H9 (cell line): ENCODE data around the gene MARCHF3. TPM values are rescaled to one million over a fixed set of nuclear protein-coding genes. Genes with fewer than 3 reads are reported as not detected.
A peak's percentile ranks its signal among the peaks of the same experiment; 100 is the strongest.

ENCODE experiments used
- DNase-seq: peaks from one replicate; pipeline ENCODE4 v3.0.0-alpha.2; 2017
- H2AFZ ChIP-seq: one replicate; pipeline ENCODE4 v1.6.1; 2013; ENCODE audit warnings: mild to moderate bottlenecking, low read length, control low read depth, moderate library complexity
- H2AK5ac ChIP-seq: 2 replicates; pipeline ENCODE4 v1.6.1; 2013; ENCODE audit warnings: low read length, control low read depth, mixed read lengths; ENCODE audit not compliant: insufficient read length
- H2BK120ac ChIP-seq: one replicate; pipeline ENCODE4 v1.6.1; 2013; ENCODE audit warnings: low read depth, mild to moderate bottlenecking, low read length, control low read depth, inconsistent platforms; ENCODE audit not compliant: poor library complexity, severe bottlenecking
- H2BK12ac ChIP-seq: 2 replicates; pipeline ENCODE4 v1.6.1; 2013; ENCODE audit warnings: low read length, control low read depth, mixed read lengths, low read depth; ENCODE audit not compliant: insufficient read length
- H2BK15ac ChIP-seq: 2 replicates; pipeline ENCODE4 v1.6.1; 2013; ENCODE audit warnings: low read depth, low read length, control low read depth
- H2BK20ac ChIP-seq: one replicate; pipeline ENCODE4 v1.6.1; 2013; ENCODE audit warnings: low read depth, mild to moderate bottlenecking, low read length, control low read depth, inconsistent platforms; ENCODE audit not compliant: poor library complexity, severe bottlenecking
- H2BK5ac ChIP-seq: 2 replicates; pipeline ENCODE4 v1.6.1; 2013; ENCODE audit warnings: low read length, control low read depth, mixed read lengths; ENCODE audit not compliant: insufficient read length
- H3K14ac ChIP-seq: 2 replicates; pipeline ENCODE4 v1.6.1; 2013; ENCODE audit warnings: low read length, control low read depth; ENCODE audit not compliant: insufficient read depth
- H3K18ac ChIP-seq: 2 replicates; pipeline ENCODE4 v1.6.1; 2013; ENCODE audit warnings: low read depth, mild to moderate bottlenecking, mixed read lengths, low read length, control low read depth; ENCODE audit not compliant: insufficient read length
- H3K23ac ChIP-seq: 2 replicates; pipeline ENCODE4 v1.6.1; 2013; ENCODE audit warnings: low read length, control low read depth, mixed read lengths, low read depth; ENCODE audit not compliant: insufficient read length
- H3K23me2 ChIP-seq: 2 replicates; pipeline ENCODE4 v1.6.1; 2013; ENCODE audit warnings: low read depth, mild to moderate bottlenecking, mixed read lengths, low read length, control low read depth; ENCODE audit not compliant: insufficient read length, poor library complexity, severe bottlenecking
- H3K27ac ChIP-seq: 2 replicates; pipeline ENCODE4 v1.5.1; 2013; ENCODE audit warnings: low read length, control low read depth, mixed read lengths, low read depth; ENCODE audit not compliant: insufficient read length
- H3K27me3 ChIP-seq: 2 replicates; pipeline ENCODE4 v1.6.1; 2013; ENCODE audit warnings: low read length, control low read depth, inconsistent platforms; ENCODE audit not compliant: insufficient read depth
- H3K4ac ChIP-seq: 2 replicates; pipeline ENCODE4 v1.6.1; 2013; ENCODE audit warnings: low read depth, mild to moderate bottlenecking, control low read depth, inconsistent platforms, low read length, moderate library complexity
- H3K4me1 ChIP-seq: 2 replicates; pipeline ENCODE4 v1.6.1; 2013; ENCODE audit warnings: low read length, control low read depth, inconsistent platforms; ENCODE audit not compliant: insufficient read depth
- H3K4me2 ChIP-seq: 2 replicates; pipeline ENCODE4 v1.6.1; 2013; ENCODE audit warnings: low read length, control low read depth, mixed read lengths; ENCODE audit not compliant: insufficient read length, insufficient read depth
- H3K56ac ChIP-seq: 2 replicates; pipeline ENCODE4 v1.6.1; 2013; ENCODE audit warnings: low read depth, mild to moderate bottlenecking, mixed read lengths, low read length, control low read depth; ENCODE audit not compliant: insufficient read length
- H3K79me1 ChIP-seq: 2 replicates; pipeline ENCODE4 v1.6.1; 2013; ENCODE audit warnings: low read depth, mild to moderate bottlenecking, moderate library complexity, low read length, control low read depth, inconsistent platforms; ENCODE audit not compliant: insufficient read depth, poor library complexity, severe bottlenecking
- H3K79me2 ChIP-seq: 2 replicates; pipeline ENCODE4 v1.6.1; 2013; ENCODE audit warnings: low read length, control low read depth, inconsistent platforms; ENCODE audit not compliant: insufficient read depth
- H3K9ac ChIP-seq: 2 replicates; pipeline ENCODE4 v1.6.1; 2013; ENCODE audit warnings: low read length, control low read depth, mixed read lengths; ENCODE audit not compliant: insufficient read length; ENCODE audit errors: extremely low read depth
- H3K9me3 ChIP-seq: one replicate; pipeline ENCODE4 v1.6.1; 2013; ENCODE audit warnings: low read depth, low read length, inconsistent platforms; ENCODE audit not compliant: control insufficient read depth
- H3T11ph ChIP-seq: one replicate; pipeline ENCODE4 v1.6.1; 2013; ENCODE audit warnings: mild to moderate bottlenecking, low read length, control low read depth, inconsistent platforms
- H4K20me1 ChIP-seq: one replicate; pipeline ENCODE4 v1.6.1; 2013; ENCODE audit not compliant: control insufficient read depth, insufficient read length, insufficient read depth
- H4K5ac ChIP-seq: 2 replicates; pipeline ENCODE4 v1.6.1; 2013; ENCODE audit warnings: low read depth, mild to moderate bottlenecking, mixed read lengths, low read length, control low read depth; ENCODE audit not compliant: insufficient read length
- H4K8ac ChIP-seq: replicated peaks from 2 replicates; pipeline ENCODE4 v1.6.1; 2013; ENCODE audit warnings: low read length, control low read depth, mixed read lengths, low read depth; ENCODE audit not compliant: insufficient read length
- H4K91ac ChIP-seq: 2 replicates; pipeline ENCODE4 v1.6.1; 2013; ENCODE audit warnings: low read depth, mild to moderate bottlenecking, moderate library complexity, mixed read lengths, low read length, control low read depth; ENCODE audit not compliant: insufficient read length
- H3K27ac Mint-ChIP-seq, 3 experiments: 2 replicates in 2 of 3; 3 replicates in 1 of 3; pipeline ENCODE4 v1.8.0; 2020 to 2021; ENCODE audit warnings: mixed read lengths in 3 of 3, mild to moderate bottlenecking in 1 of 3, moderate library complexity in 1 of 3
- H3K27me3 Mint-ChIP-seq: 2 replicates; pipeline ENCODE4 v1.8.0; 2021; ENCODE audit warnings: low read depth, mild to moderate bottlenecking, moderate library complexity, mixed read lengths
- H3K36me3 Mint-ChIP-seq, 3 experiments: 2 replicates in 2 of 3; 3 replicates in 1 of 3; pipeline ENCODE4 v1.8.0; 2020 to 2021; ENCODE audit warnings: low read depth in 3 of 3, mixed read lengths in 3 of 3; ENCODE audit not compliant: insufficient read depth in 1 of 3
- H3K4me1 Mint-ChIP-seq, 2 experiments: 2 replicates each; pipeline ENCODE4 v1.8.0; 2020; ENCODE audit warnings: mixed read lengths in 2 of 2
- H3K4me3 Mint-ChIP-seq, 2 experiments: 2 replicates in 1 of 2; 3 replicates in 1 of 2; pipeline ENCODE4 v1.8.0; 2020 to 2021; ENCODE audit warnings: mild to moderate bottlenecking in 2 of 2, mixed read lengths in 2 of 2, moderate library complexity in 1 of 2
- H3K9me3 Mint-ChIP-seq, 2 experiments: 2 replicates in 1 of 2; 3 replicates in 1 of 2; pipeline ENCODE4 v1.8.0; 2020; ENCODE audit warnings: mild to moderate bottlenecking in 2 of 2, mixed read lengths in 2 of 2, moderate library complexity in 1 of 2
- WGBS: extraction: QIAGEN DNeasy Blood & Tissue Kit; methylation state at CpG from one replicate; pipeline ENCODE4 v1.1.7; 2013; ENCODE audit warnings: missing lambda C conversion rate, low lambda C conversion rate, mixed read lengths; ENCODE audit not compliant: insufficient read length; ENCODE audit errors: extremely low coverage; 5-methylcytosine and 5-hydroxymethylcytosine counted together
- total RNA-seq: library from RNA; stranded (reverse); gene quantifications from 2 replicates; pipeline ENCODE4 v1.2.1, GENCODE V29; 2021
- TF ChIP-seq, protein P1 (sequence below): fragments of 200-600 bp; sonication (generic); conservative IDR thresholded peaks from 3 replicates; pipeline ENCODE4 v1.8.0; 2021; ENCODE audit warnings: antibody characterized with exemption, mild to moderate bottlenecking

MARCHF3 gene
- total RNA-seq, 1 experiment from 2014 or later: 17.7 TPM

DNA sequence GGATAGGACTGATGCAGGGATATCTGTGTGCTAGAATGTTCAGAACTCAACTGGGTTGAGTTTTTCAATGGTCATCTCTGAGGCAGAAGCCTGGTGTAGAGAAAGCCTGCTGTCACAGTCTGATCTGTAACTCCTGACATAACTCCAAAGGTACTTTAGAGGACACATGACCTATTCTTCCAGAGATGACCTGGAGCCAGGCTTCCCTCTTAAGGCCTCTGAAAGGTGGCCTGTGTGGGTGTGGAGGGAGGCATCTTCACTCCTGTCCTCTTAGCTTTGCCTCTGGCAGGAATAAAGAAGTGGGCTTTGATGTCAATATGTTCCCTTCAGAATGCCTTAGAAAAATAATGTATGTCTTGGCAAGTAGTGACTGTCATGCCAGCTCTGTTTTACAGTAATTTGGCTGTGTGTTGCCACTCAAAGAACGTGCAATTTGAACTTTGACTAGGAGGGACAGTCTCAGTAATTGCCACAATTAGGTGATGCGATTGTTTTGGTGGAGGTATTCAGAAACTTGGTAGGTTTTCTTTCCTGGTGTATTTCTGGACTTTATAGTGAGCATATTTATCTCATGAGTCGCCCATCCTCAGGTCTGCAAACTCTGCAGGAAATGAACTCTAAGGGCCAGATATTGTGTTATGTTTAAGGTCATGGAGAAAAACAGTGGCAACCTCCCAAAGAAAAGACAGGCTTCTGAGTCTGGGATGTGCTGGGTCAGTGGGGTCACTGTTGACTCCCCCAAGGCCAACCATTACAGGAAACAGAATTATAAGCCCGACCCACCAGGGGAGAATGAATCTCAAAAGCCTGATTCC is 46.2 kb upstream of the MARCHF3 start:
- Histone ChIP-seq H2BK120ac (no peak overlapping the region), H4K8ac (no peak overlapping the region), H3K23ac (no peak overlapping the region), H2BK5ac (no peak overlapping the region), H3K14ac (no peak overlapping the region), H2BK12ac (no peak overlapping the region), H3K79me2 (no peaks in the 10 kb centered on the region), H3K4me2 (no peak overlapping the region), H3K9me3 (no peaks in the 10 kb centered on the region), H2AK5ac (no peak overlapping the region), H3K27ac (no peak overlapping the region), H4K91ac (no peak overlapping the region), H4K5ac (no peak overlapping the region), H3K18ac (no peak overlapping the region), H3T11ph (no peak overlapping the region), H2AFZ (no peak overlapping the region), H3K56ac (no peak overlapping the region), H2BK20ac (no peak overlapping the region), H3K79me1 (no peaks in the 10 kb centered on the region), H3K9ac (no peak overlapping the region), H3K4ac (no peak overlapping the region), H4K20me1 (no peaks in the 10 kb centered on the region), H2BK15ac (no peak overlapping the region), H3K4me1 (peaks cover 13% of the 10 kb centered on the region; the same call in 1 of the 2 replicates), H3K23me2 (peaks cover 3% of the 10 kb centered on the region), H3K27me3 (no peaks in the 10 kb centered on the region)
- no peaks in the 10 kb centered on the region for H3K27me3 Mint-ChIP-seq
- H3K4me1 Mint-ChIP-seq: peaks cover 49 to 52% of the 10 kb centered on the region in 2 experiments
- H3K9me3 Mint-ChIP-seq: no peaks in the 10 kb centered on the region
- H3K36me3 Mint-ChIP-seq: no peaks in the 10 kb centered on the region; a peak in 1 of 7 replicates
- peak overlapping the region; percentile 6 to 19; a peak in 2 of 5 replicates for H3K4me3 Mint-ChIP-seq
- DNase-seq: no peak
- H3K27ac Mint-ChIP-seq: peak overlapping the region; percentile 54 to 69 (median 55); a peak in 4 of 7 replicates
- WGBS: no CpG with 5 or more reads among the region's 4 CpGs
- TF ChIP-seq, protein P1, sequence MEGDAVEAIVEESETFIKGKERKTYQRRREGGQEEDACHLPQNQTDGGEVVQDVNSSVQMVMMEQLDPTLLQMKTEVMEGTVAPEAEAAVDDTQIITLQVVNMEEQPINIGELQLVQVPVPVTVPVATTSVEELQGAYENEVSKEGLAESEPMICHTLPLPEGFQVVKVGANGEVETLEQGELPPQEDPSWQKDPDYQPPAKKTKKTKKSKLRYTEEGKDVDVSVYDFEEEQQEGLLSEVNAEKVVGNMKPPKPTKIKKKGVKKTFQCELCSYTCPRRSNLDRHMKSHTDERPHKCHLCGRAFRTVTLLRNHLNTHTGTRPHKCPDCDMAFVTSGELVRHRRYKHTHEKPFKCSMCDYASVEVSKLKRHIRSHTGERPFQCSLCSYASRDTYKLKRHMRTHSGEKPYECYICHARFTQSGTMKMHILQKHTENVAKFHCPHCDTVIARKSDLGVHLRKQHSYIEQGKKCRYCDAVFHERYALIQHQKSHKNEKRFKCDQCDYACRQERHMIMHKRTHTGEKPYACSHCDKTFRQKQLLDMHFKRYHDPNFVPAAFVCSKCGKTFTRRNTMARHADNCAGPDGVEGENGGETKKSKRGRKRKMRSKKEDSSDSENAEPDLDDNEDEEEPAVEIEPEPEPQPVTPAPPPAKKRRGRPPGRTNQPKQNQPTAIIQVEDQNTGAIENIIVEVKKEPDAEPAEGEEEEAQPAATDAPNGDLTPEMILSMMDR: no peak
